HG03354 (cell line): ENCODE results near the gene CD36.

Experiments used
- ATAC-seq: cut with Tn5 transposase; IDR thresholded peaks from one replicate; pipeline ENCODE4 v1.9.1; 2021; ENCODE audit warnings: mild to moderate bottlenecking; ENCODE audit not compliant: unreplicated experiment, poor library complexity, severe bottlenecking

Gene CD36

DNA sequence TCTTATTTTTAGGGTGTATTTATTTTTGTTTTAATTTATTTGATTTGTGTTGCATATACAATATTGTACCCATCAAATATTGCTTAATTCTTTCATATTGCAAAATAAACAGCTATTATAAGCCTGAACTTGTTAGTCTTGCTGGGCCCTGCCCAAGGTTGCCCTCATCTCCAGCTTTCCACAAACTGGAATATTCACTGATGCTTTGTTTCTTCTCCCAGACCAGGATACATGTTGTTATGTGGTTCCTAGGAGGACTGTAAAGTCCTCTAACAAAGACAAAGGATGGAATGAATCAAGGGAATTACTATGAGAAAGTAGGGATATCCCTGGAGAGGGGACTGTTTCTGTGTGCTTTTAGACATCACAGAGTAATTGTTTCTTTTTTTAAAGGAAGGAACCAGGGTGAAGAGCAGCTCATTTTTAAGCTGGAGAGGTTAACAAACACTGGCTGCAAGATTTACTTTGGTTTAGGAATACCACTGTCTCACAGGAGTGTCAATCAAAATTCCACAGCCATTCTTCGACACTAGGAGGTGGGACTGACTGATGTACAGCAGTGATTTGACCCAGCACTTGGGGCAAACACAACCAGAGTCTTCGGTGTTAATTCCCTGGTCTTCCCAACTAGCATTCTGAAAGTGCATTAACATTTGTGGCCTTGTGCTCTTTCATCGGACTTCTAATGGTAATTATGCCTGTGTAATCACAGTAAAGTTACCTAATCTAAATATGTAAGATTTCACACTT lies 14.8 kb upstream of the CD36 start:
- ATAC-seq = no peak

DNA sequence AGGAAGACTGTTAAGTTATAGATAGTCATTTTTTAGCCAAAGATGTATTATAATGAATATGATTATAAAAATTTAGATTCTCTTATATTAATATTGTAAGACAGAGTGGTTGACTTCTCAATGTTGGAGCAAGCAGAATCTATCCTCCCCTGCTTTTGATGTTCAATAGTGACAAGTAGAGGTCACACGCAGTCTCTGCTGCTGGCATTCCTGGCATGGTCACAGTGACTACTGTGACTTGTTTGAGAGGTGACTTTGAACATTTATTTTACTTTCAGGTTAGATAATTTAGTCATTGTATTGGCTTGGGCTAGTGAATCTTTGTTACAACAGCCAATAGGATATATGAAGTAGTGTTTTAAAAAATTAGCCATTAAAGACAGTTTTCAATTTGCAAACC lies 13.7 kb upstream of the CD36 start:
- ATAC-seq = no peak

DNA sequence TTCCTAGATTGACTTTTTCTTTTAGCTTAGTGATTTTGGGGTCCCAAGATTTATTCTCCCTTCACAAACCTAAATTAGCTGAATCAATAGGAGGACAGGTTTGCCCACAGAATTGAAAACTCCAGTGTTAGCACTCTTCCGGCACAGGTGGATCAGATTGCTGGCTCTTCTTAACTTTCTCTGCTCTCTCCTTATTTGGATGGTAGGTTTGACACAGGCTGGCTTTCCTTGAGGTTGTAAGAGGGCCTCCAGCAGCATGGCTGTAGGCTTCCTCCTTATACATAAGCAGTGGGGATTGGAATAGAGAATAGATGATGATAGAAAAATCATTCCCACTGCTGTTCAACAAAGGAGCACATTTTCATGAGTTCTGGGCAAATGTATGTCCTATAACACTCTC lies 9.4 kb upstream of the CD36 start:
- no peak for ATAC-seq

DNA sequence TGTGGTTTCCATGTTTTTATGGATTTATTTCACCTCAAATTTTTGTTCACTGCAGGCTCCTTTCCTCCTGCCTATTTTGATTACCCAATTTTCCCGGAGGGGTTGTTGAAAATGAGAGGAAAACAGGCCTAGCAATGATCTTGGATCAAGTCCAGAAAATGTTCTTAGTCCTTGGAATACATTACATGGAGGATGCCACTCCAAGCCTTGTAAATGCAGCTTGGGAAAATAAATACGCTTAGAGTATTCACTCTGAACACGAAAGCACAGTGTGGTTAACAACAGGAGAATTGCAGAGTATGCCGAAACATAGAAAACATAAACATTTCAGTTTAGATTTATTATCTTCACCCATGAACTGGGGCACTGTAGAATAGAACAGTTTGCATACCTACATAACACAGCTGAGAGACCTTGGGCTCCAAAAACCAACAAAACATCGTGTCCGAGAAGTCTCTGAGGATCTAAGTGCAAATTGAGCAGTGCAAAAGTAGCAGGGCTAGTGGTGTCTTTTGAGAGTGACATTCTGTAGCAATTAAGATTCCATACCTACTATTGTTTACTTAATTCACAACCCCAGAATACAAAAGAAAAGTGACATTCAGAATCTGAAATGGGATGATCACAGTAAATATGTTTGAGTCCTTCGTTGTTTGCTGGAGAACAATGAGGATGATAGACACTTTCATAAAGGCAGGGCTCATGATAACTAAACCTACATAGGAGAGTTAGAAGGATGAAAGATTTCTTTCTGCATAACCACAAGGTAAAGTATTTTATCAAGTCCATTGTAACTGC lies 7.6 kb upstream of the CD36 start:
- no peak for ATAC-seq

DNA sequence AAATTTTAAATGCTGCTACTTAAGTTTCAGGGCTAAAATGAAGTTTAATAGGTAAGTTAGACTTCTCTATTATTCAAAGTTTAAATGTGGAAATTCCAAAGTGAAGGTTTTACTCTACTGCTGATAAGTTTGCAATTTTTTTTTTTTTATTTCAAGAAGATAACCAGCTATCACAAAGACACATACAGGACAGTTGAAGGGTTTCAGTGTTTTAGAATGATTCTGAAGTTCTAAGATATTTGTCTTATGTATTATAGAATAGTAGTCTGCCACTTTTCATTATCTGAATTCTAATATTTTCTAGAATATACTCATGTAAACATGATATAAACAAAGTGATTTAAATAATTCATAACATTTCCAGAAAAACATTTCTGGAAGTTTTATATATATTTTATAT lies 7.0 kb upstream of the CD36 start:
- no peak for ATAC-seq

DNA sequence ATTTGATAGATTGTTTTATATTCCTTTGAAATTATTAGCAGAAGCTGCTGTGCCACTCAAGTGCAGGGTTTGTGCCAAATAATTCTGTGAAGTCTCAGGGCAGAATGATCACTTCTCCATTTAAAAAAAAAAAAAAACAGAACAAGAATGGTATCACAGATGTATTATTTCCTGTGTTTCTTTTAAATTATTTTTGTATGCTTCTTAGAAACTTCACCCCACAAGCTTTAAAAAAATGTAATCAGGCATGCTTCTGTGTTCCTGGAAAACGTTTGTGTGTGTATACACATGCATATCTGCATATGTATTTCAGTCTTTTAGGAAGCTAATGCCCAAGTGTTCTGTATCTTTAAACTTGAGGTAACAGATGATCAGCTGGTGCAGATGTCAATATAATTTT lies 6.3 kb upstream of the CD36 start:
- no peak for ATAC-seq

DNA sequence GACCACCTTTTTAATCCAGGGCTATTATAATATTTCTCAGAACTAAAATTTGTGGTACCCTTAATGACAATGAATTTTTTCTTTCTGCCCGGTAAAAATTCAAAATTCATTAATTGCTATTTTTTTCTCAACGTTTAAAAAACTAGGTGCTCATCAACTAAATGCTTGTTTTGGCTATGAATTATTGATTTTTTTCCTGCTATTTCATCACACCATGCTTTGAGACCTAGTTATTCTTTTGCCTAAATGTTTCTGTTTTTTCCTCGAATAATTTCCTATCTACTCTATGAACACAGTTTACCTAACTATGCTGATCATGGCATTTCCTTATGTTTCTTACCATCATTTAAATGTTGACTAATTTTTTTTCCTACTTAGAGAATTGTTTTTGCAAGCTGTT lies 5.6 kb upstream of the CD36 start:
- ATAC-seq = no peak

DNA sequence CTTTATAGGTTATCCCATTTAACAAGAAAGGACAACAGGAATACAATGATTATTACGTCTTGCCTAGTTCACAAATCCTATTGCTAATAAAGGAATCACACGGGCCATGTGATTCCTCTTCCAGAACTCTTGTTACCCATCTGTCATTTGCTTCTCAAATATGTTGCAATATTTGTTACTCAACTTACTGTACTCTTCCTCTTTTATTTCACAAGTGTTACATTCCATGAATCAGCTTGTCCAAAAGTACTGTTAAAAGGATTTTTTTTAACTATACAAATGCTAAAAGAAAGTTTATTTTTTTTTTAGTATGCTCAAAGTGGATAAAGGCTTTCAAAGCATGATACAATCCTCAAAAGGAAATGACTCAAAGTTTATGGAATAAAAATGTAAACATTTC lies 3.9 kb upstream of the CD36 start:
- ATAC-seq = no peak

DNA sequence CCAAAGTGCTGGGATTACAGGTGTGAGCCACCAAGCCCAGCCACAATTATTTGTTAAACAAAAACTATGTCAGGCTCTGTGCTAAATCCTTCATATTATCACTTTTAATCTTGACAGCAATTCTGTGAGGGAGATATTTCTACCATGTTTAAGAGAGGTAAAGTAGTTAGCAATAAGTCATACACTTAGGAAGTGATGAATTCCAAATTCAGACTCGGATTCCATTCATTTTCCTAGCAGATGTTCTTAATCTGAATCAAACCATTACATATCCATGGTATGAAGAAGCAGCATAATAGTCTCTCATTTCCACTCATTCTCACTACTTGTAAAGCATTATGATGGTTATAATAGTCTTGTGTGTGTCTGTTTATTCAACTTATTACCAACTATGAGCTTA lies 2.9 kb upstream of the CD36 start:
- no peak for ATAC-seq

DNA sequence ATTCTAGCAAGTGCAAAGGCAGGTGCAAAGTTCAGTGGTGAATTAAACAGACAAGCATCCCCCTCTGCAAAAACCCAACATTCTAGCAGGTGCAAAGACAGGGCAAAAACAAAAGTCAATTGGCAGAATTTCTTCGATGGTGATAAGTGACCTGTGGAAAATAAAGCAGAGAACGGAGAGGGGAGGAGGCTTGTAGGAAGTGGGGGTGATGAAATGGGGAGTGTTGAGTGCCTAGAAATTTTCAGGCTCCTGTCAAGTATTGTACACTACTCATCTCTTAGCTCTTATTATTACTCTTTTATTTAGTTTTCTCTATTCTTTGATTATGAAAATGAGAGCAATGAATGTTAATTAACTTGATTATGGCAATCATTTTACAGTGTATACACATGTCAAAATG lies 2.4 kb upstream of the CD36 start:
- ATAC-seq = no peak

DNA sequence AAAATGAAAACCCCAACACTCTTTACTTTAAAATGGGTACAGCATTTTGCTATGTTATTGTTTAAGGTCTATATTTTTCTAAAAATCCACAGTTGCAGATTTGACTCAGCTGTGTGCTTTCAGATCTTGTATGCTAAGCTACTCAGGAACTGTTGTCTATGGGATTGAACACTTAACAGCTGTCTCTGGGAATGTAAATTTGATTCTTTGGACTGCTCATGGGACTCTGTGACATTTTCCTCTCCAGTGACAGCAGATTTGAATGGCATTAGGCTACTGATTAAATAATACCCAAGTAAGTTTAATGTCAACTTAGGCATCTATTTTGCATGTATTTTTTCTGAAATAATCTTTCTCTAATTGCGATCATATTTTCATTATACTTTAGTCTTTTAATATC lies 1.7 kb upstream of the CD36 start:
- ATAC-seq = no peak

DNA sequence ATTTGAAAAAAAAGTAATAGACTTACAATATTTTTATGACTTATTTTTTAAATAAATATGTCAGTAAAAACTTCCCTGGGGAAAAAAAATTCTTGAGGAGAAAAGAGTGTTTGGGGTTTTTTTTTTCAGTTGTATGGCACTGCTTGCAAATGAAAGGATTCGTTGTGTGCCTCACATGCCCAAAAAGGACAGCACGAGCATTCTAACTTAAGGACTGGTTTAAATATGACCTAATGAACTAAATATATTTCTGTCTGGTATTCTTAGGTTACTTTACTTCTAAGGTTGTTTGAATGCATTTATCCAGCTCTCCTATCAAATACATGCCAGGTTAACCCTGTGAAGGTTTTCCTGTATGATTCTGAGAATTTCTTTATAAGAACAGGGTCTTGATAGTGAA lies 988 bp upstream of the CD36 start:
- no peak for ATAC-seq

DNA sequence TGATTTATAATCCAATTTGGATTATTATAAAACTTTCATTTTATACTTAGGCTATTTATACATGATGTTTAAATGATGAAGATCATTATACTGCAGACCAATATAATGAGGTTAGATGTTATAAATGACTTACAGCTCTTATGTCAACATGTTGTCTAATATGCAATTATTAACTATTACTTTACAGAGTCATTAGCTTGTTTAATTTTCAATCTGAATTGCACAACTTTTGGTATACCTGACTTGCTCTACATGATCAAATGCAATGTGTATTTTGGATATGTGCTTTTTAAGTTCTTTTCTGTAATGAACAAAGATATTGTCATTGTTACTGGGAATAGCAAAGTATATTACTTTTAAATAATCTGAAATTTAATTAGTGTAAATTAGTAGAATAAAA lies 569 bp downstream of the CD36 start:
- ATAC-seq = no peak

DNA sequence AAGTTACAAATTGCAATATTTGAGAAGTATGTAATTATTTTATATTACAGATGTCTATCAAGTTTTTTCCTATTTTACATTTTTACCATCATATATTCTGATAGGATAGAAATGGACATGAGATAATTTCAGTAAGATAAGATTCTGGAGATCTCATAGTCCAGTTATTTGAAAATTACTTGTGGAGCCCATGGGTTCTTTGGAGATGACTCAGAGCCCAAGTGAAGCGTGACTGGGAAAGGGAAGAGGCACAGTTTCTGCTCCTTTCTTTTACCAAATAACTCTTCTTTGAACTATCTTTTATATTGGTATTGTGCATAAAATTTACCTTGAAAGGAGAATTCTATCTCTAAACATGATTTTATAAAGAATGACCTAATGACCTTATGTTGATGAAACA lies 2.4 kb downstream of the CD36 start:
- ATAC-seq = no peak

DNA sequence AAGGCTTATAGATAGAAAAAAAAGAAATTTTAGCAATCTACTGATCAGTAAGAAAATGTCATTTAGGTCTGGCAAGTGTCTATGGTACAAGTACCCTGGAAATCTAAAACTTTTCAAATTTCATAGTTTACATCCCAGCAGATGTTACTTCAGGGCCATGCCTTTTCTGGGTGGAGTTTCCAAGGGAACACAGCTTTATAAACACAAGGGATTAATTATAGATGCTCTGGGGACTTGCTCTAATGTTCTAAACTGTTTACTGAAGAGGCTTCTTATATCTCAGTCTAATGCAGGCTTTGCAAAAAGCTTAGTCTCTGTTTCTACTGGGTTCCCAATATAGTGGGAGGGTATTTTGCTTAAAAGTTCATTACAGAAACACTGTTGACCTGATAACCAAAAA lies 3.1 kb downstream of the CD36 start:
- ATAC-seq = no peak

DNA sequence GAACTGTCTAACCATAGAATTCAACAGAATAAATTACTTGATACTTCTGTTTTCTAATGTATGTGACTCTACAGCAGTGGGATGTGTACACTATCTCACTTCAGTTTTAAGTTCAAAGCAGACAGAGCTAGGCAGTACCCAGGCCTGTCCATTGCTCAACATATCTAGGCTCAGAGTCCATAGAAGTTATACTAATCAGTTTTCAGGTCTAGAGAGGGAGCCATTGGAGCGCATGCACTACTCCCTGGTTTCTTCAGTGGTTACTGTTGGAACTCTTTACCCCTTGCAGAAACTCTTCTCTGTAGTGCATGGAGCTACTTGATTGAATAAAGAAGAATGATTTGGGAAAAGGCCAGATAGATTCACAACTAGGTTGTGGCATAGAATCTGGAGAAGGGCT lies 4.4 kb downstream of the CD36 start:
- no peak for ATAC-seq

DNA sequence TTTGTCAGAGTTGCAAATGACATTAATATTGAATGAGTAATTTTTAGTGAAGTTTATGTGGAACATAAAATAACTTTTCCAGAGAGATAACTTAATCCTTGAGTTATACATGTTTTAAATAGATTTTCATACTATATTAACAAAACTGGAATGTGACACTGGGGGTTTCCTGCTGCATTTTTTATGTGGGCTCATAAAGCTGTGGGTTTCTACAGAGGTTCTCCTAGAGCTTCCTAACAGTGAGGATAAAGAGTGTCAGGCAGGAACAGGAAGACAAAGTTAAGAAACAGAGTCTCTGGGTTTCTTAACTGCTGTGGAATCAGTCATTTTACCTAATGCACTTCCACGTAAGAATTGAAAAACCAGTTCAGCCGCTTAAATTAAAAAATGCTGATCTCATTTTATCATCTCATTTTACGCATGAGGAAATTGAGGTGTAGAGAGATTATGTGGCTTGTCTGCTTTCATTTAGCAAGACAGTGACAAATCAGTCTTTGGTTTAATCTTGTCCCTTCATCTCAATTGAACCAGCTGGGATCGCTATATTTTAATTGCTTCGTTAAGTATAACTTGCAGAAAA lies 5.0 kb downstream of the CD36 start:
- no peak for ATAC-seq

DNA sequence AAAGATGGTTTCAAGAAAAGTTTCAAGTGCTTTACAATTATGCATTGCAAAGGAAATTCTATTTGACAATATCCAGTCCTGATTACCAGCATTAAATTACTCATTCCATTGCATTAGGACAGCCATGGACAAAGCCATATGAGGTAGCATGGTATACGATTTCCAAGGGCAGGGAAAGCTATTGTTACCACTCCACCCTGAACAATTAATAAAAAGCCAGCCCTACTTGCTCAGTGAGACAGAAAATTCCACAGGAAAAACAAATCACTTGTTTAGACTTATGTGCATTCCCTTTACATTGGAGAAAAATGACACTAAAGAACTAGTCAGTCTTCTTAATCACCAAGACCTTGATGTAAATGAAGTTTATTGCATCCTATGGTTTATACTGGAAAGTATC lies 5.6 kb downstream of the CD36 start:
- ATAC-seq = no peak

DNA sequence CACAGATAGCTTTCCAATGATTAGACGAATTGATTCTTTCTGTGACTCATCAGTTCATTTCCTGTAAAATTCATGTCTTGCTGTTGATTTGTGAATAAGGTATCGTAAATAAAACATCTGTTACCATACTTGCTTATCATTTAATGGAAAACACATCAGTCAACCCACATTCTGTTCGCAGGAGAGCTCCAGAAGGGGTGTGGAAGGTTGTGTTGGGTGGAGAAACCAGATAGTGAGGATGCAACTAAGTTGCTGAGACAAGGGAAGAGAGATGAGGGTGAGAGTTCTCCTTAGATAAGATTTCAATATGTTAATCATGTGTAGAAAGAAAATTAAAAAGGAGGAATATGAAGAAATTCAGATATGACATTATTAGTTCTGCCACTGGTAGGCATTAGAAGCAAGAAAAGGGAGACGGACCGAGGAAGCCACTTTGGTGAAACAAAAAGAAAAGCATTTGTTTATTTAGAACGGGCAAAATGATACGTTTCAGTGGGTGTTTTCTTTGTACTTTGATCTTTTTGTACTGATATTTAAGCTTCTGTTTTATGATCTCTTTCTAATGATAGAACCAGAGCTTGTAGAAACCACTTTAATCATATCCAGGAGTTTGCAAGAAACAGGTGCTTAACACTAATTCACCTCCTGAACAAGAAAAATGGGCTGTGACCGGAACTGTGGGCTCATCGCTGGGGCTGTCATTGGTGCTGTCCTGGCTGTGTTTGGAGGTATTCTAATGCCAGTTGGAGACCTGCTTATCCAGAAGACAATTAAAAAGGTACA lies 7.8 kb downstream of the CD36 start:
- no peak for ATAC-seq

DNA sequence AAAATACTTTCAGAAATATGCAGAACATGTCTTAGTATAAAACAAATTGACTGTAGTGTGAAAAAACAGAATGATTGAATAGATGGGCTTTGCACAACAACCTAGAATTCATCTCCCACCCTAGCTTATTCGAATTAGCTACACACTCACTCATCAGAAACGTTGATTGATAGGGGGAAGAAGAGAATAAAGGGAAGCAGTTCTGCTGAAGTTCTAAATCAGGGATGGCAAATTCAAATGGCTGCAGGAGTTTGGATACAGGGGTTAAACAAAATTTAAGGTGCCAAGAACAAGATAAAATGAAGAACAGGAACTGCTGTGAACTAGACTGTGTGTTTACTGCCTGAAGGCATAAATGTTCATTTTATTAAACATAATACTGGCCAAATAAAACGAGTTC lies 9.0 kb downstream of the CD36 start:
- ATAC-seq = no peak
